ENCODE measurements around the gene TWNK.

Gene TWNK

GRCh38 chr10:101021239-101021638 is 33.9 kb downstream of the TWNK start:
- POLR2A ChIA-PET: no interaction called here
- CTCF ChIA-PET: no interaction called here
- H3K4me3 ChIP-seq (ENCODE audit: low read depth, low read length): no peak overlapping the region
- H3K9me3 ChIP-seq (ENCODE audit: control insufficient read depth, insufficient read depth, low read depth, low read length): no peaks in the 10 kb centered on the region
- H3K36me3 ChIP-seq (ENCODE audit: control insufficient read depth in 2 of 2, insufficient read depth in 1 of 2, low read length in 2 of 2): no peaks in the 10 kb centered on the region
- H3K4me1 ChIP-seq (ENCODE audit: control insufficient read depth, insufficient read depth, low read length): no peaks in the 10 kb centered on the region; the same call in 1 of the 2 replicates
- no peak for TF ChIP-seq ZNF292 (tag by site-specific recombination; IDR thresholded peaks at IDR 0.05; ENCODE audit: borderline replicate concordance, low read depth)
- no peak for TF ChIP-seq ZSCAN23 (tag by site-specific recombination; IDR thresholded peaks at IDR 0.05)
- TF ChIP-seq ZIC2 (tag by site-specific recombination; IDR thresholded peaks at IDR 0.05): no peak
- TF ChIP-seq ATF2 (tag by site-specific recombination; IDR thresholded peaks at IDR 0.05; ENCODE audit: low read depth): no peak
- no peak for TF ChIP-seq YY1 (tag by site-specific recombination; IDR thresholded peaks at IDR 0.05)
- no peak for TF ChIP-seq ZSCAN5A (tag by site-specific recombination; IDR thresholded peaks at IDR 0.05)
- no peak overlapping the region for H3K27ac ChIP-seq (ENCODE audit: extremely low read depth, low read depth, low read length)

GRCh38 chr10:101021692-101022251 is 34.4 kb downstream of the TWNK start:
- Histone ChIP-seq H3K9me3 (ENCODE audit: control insufficient read depth, insufficient read depth, low read depth, low read length) (no peaks in the 10 kb centered on the region), H3K27ac (ENCODE audit: extremely low read depth, low read depth, low read length) (no peak overlapping the region), H3K36me3 (ENCODE audit: control insufficient read depth in 2 of 2, insufficient read depth in 1 of 2, low read length in 2 of 2) (no peaks in the 10 kb centered on the region), H3K4me3 (ENCODE audit: low read depth, low read length) (no peak overlapping the region), H3K4me1 (ENCODE audit: control insufficient read depth, insufficient read depth, low read length) (peaks cover under 1% of the 10 kb centered on the region)
- TF ChIP-seq ZNF362 (tag by site-specific recombination; IDR thresholded peaks at IDR 0.05) (no peak), ZNF792 (tag by site-specific recombination; IDR thresholded peaks at IDR 0.05) (no peak), KLF9 (tag by site-specific recombination; IDR thresholded peaks at IDR 0.05; ENCODE audit: low read depth) (no peak), ZNF692 (tag by site-specific recombination; IDR thresholded peaks at IDR 0.05) (no peak), ZSCAN16 (tag by site-specific recombination; IDR thresholded peaks at IDR 0.05) (no peak), ZNF19 (tag by site-specific recombination; IDR thresholded peaks at IDR 0.05; ENCODE audit: low read depth) (no peak), ZBTB7A (tag by site-specific recombination; IDR thresholded peaks at IDR 0.05; ENCODE audit: low read depth) (no peak), ZNF776 (tag by site-specific recombination; IDR thresholded peaks at IDR 0.05; ENCODE audit: borderline replicate concordance) (no peak), ZNF571 (tag by site-specific recombination; IDR thresholded peaks at IDR 0.05) (no peak), ZNF169 (tag by site-specific recombination; IDR thresholded peaks at IDR 0.05) (no peak), HIC1 (tag by site-specific recombination; IDR thresholded peaks at IDR 0.05) (no peak), SCRT2 (tag by site-specific recombination; IDR thresholded peaks at IDR 0.05) (no peak), ZNF580 (tag by site-specific recombination; IDR thresholded peaks at IDR 0.05) (no peak), ZNF747 (tag by site-specific recombination; IDR thresholded peaks at IDR 0.05) (no peak), OVOL3 (tag by site-specific recombination; IDR thresholded peaks at IDR 0.05) (no peak)
- ChIA-PET CTCF (no interaction called here), POLR2A (interaction anchor here (1.2 kb wide), 1 partner anchor 9 kb away, joined by 3 read pairs; the partner anchor contains the start of genes PDZD7 and SFXN3)
